Mucosa of descending colon (tissue), 3 donors: ENCODE results near the gene CORIN. TPM values are rescaled to one million over a fixed set of nuclear protein-coding genes. Genes with fewer than 3 reads are reported as not detected.
"Not testable (repeated sequence)": the region's sequence is repeated elsewhere in the genome, so short reads cannot be mapped to it uniquely, and the experiment has no call there.

Experiments used
- ATAC-seq: fragments of 200-7000 bp; cut with Tn5 transposase; one replicate; pipeline ENCODE4 v1.9.1; 2020; ENCODE audit warnings: mild to moderate bottlenecking, moderate library complexity
- DNase-seq, 3 donors: peaks; one replicate each; pipeline ENCODE4 v3.0.0-alpha.2; 2020
- H3K36me3 ChIP-seq: fragments of 200-600 bp; one replicate; pipeline ENCODE4 v1.8.0; 2021; ENCODE audit warnings: low read depth, mild to moderate bottlenecking
- H3K4me1 ChIP-seq: fragments of 200-600 bp; one replicate; pipeline ENCODE4 v1.8.0; 2021; ENCODE audit warnings: low read depth, mild to moderate bottlenecking
- H3K4me3 ChIP-seq: fragments of 200-600 bp; one replicate; pipeline ENCODE4 v1.8.0; 2021; ENCODE audit warnings: mild to moderate bottlenecking
- H3K9me3 ChIP-seq: fragments of 200-600 bp; one replicate; pipeline ENCODE4 v1.8.0; 2021; ENCODE audit warnings: mild to moderate bottlenecking
- intact Hi-C, 2 donors: fragments of 100-400 bp; cut with DNase I in 1 of 2; cut with micrococcal nuclease in 1 of 2; formaldehyde crosslinking; loops; one replicate each; pipeline versions ENCODE4 v1.11.0 to v1.11.1; 2022; cut with DNase I, micrococcal nuclease
- total RNA-seq, 3 donors: library from RNA; stranded (reverse); fragmentation: NEBNext Ultra II Directional in 2 of 3; extraction: Animal tissue kit (Norgen Biotek cat#: 25700) in 2 of 3; gene quantifications; one replicate each; pipeline versions ENCODE4 v1.2.1 to v1.2.4, GENCODE V29; 2021 to 2023
- TF ChIP-seq, protein P1 (sequence below): fragments of 200-600 bp; IDR thresholded peaks from one replicate; pipeline ENCODE4 v1.8.0; 2022; ENCODE audit warnings: antibody characterized with exemption, mild to moderate bottlenecking
- donor health status: DM: no; HTN: no; CAD: no; lungs with moderate emphysema.
- donor health status: DM: no; HTN: no; CAD: no.
- donor health status: DM: no; HTN: yes; CAD: no.

CORIN gene
- total RNA-seq, 3 donors from 2014 or later = 0.41 to 0.52 (median 0.47) TPM

DNA sequence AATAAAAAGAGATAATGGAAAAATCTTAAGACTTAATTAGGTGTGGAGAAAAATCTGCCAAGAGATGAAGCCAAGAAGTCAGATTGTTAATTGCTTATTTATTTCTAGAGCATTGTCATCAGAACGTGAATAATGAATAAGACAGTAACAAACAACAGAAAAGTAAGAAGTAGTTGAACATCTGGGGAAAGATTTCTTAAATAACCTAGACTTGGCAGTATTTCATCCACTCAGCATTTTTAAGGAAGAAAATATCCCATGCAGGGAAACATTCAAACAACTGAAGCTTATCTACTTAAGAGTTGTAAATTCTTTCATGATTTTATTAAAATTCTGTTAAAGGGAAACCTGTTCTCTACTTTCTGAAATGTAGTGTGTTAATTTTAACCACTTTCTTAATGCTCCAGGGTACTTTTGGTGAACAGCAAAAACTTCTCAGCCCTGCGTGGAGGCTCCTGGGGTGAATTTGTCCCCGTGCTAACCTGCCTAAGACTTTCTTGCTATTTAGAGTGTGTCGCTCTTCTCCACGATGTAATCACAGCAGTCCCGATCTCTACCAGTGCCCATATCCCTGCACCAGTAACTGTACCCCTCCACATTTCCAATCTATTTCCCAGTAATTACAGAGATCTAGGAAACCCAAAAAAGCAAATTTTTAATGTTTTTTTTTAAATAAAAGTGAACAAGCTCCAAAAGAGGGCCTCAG lies 124.6 kb downstream of the CORIN start:
- H3K4me3 ChIP-seq = no peak overlapping the region
- no peaks in the 10 kb centered on the region for H3K4me1 ChIP-seq
- intact Hi-C loops = no loop called here
- no peaks in the 10 kb centered on the region for H3K9me3 ChIP-seq
- DNase-seq (no peak), ATAC-seq (no peak)
- TF ChIP-seq, protein P1, sequence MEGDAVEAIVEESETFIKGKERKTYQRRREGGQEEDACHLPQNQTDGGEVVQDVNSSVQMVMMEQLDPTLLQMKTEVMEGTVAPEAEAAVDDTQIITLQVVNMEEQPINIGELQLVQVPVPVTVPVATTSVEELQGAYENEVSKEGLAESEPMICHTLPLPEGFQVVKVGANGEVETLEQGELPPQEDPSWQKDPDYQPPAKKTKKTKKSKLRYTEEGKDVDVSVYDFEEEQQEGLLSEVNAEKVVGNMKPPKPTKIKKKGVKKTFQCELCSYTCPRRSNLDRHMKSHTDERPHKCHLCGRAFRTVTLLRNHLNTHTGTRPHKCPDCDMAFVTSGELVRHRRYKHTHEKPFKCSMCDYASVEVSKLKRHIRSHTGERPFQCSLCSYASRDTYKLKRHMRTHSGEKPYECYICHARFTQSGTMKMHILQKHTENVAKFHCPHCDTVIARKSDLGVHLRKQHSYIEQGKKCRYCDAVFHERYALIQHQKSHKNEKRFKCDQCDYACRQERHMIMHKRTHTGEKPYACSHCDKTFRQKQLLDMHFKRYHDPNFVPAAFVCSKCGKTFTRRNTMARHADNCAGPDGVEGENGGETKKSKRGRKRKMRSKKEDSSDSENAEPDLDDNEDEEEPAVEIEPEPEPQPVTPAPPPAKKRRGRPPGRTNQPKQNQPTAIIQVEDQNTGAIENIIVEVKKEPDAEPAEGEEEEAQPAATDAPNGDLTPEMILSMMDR = no peak
- H3K36me3 ChIP-seq = no peaks in the 10 kb centered on the region

DNA sequence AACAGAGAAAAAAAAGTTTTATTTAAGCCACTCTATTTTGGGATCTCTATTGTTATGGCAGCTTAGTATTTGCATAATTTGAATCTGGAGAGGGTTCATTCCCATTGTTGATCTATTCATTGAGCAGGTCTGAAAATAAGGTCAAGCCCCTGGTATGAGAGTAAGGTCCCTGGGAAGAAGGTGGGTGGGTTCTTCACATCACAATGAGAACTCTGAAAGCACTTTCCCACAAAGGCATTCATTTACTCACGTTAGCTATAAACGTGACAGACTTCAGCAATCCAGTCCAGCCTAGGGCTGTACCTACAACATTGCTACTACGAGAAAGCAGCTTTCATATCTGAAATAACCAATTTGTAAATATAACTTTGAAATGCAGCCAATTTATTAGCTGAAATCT lies 126.2 kb downstream of the CORIN start:
- DNase-seq = no peak
- Histone ChIP-seq H3K36me3 (no peaks in the 10 kb centered on the region), H3K4me1 (no peaks in the 10 kb centered on the region), H3K9me3 (no peaks in the 10 kb centered on the region), H3K4me3 (no peak overlapping the region)
- TF ChIP-seq, protein P1 = no peak
- intact Hi-C loops = no loop called here
- ATAC-seq = no peak

DNA sequence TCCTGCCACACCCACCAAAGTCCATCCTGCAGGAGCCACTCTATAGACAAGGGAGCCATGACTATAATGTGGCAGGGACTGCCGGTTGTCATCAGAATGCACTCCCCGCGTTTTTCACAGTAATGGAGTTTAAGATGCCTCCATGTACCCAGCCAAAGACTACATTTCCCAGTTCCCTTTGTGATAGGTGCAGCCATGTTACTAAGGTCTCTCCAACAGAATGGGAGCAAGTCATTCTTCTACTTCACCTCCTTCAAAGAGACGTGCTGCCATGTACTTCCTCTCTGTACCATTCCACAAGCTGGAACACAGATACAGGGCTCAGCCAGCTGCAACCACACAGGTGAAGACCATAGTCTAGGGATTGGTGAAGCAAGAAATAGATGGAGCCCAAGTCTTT lies 126.7 kb downstream of the CORIN start:
- no peak overlapping the region for H3K4me3 ChIP-seq
- no peaks in the 10 kb centered on the region for H3K36me3 ChIP-seq
- H3K4me1 ChIP-seq = no peaks in the 10 kb centered on the region
- no peaks in the 10 kb centered on the region for H3K9me3 ChIP-seq
- TF ChIP-seq, protein P1 = no peak
- intact Hi-C loops = no loop called here
- no peak for ATAC-seq
- DNase-seq = no peak

DNA sequence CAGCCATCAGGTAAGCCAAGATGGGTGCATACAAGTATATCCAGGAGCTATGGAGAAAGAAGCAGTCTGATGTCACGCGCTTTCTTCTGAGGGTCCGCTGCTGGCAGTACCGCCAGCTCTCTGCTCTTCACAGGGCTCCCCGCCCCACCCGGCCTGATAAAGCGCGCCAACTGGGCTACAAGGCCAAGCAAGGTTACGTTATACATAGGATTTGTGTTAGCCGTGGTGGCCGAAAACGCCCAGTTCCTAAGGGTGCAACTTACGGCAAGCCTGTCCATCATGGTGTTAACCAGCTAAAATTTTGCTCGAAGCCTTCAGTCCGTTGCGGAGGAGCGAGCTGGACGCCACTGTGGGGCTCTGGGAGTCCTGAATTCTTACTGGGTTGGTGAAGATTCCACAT lies 131.5 kb downstream of the CORIN start:
- H3K36me3 ChIP-seq, H3K4me3 ChIP-seq, intact Hi-C loops, DNase-seq, H3K4me1 ChIP-seq, ATAC-seq, H3K9me3 ChIP-seq: not testable (repeated sequence)

DNA sequence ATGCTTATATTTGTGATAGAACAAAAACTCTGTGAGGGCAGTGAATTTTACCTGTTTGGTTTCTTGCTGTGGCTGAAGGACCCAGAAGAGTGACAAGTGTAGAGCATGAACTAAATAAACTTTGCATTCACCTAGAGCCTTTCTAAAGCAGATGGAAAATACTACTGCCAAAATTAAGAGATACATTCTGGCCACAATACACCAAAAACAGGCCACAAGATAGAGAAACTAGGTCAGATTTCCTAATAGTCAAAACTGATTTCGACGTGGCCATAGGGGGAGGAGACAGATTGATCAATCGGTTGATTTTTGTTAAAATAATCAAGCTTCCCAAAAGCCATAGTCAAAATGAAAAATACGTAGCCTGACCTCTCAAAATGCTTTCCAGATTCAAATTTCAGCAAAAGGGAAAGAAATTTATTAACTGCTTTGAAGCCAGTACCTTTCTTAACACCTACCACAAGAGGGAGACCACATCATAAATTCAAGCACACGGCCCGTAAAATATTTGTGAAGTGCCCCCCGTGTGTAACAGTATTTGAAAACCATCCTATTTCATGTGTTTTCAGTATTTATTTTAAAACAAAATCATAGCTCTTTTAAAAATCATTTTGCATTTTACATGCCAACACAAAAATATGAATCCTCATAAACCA lies 132.4 kb downstream of the CORIN start:
- intact Hi-C loops = no loop called here
- no peaks in the 10 kb centered on the region for H3K36me3 ChIP-seq
- no peaks in the 10 kb centered on the region for H3K4me1 ChIP-seq
- no peaks in the 10 kb centered on the region for H3K9me3 ChIP-seq
- DNase-seq = no peak
- H3K4me3 ChIP-seq = no peak overlapping the region
- ATAC-seq = no peak
- TF ChIP-seq, protein P1 = no peak

DNA sequence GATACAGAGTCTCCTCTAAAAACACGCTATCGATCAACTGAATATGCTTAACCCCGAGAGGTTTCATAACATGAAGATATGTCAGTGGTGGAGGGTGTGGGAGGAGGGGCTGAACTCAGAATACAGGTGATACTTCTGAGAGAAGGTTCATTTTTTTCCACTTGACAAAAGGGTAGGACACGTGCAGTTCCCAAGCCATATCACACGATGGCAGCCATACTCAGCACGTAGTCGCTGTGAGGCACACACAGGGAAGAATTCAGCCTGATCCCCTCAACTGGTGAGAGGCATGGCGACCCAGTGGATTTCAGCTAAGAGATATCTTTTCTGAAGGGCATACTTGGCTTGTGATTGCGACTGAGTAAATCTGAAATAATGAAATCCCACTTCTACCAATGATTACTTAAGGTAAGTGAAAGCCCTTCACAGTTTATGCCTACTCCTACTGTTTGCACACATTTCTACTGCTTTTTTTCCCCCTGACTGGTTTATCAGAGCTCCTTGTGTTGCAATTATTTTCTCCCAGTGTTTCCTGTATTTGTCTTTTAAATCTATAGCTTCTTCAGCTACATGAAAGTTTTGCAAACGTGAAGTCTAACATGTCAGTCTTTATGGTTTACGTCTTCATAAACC lies 133.1 kb downstream of the CORIN start:
- Histone ChIP-seq H3K36me3 (no peaks in the 10 kb centered on the region), H3K4me3 (no peak overlapping the region), H3K4me1 (no peaks in the 10 kb centered on the region), H3K9me3 (no peaks in the 10 kb centered on the region)
- TF ChIP-seq, protein P1 = no peak
- peak; percentile 56 for ATAC-seq
- DNase-seq = peak in 1 of 3 donors; percentile 21
- intact Hi-C loops = no loop called here
